ENCODE data around the gene TRAPPC10.

The TRAPPC10 gene

DNA sequence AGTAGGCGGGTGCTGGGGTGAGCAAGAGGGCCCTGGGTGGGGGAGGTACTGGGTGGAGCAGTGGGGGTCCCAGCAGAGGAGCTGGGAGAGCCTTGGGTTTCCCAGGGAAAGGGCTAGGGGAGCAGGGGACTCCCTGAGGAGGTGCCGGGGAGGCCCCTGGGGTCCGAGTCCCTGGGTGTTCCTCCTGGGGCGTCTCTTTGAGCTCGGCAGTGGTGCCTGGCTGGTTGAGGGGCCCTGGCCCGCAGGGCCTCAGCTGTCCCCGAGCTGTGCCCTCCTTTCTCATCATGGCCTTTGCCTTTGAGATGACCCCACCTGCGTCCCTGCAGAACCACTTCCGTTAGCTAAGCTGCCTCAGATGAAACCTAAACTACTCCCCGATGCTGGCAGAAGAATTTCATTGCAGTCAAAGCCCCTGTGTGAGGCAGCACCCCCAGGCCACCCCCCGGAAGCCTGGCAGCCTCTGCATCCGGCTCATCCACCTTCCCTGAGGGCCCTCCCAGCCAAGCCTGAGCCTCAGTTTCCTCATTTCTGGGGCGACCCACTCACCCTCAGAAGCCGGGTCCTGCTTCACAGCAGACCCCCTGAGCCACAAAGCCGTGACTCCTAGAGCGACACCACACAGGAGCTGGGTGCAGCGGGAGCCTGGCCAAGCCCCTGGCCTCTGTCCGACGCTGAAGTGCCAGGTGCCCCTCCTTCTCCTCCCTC lies 43.5 kb upstream of the TRAPPC10 start:
- Histone ChIP-seq H2AFZ (ENCODE audit: low read depth, low read length) (no peak overlapping the region), H3K4me1 (ENCODE audit: low read length) (no peaks in the 10 kb centered on the region), H3K9me3 (ENCODE audit: insufficient read depth, low read length) (no peaks in the 10 kb centered on the region), H3K27ac (ENCODE audit: low read length) (no peak overlapping the region), H3K36me3 (replicated peaks; ENCODE audit: low read depth, low read length) (peaks cover 11% of the 10 kb centered on the region), H3K79me2 (ENCODE audit: low read length) (no peaks in the 10 kb centered on the region), H3K9ac (ENCODE audit: low read length) (no peak overlapping the region), H3K4me2 (ENCODE audit: low read length) (no peak overlapping the region), H3K4me3 (ENCODE audit: low read length) (no peak overlapping the region), H3K27me3 (ENCODE audit: low read depth, low read length) (no peaks in the 10 kb centered on the region), H4K20me1 (ENCODE audit: insufficient read depth, low read length) (no peaks in the 10 kb centered on the region)
- no peak for TF ChIP-seq EZH2phosphoT487 (IDR thresholded peaks at IDR 0.05; ENCODE audit: low read depth)
- TF ChIP-seq, protein P1, sequence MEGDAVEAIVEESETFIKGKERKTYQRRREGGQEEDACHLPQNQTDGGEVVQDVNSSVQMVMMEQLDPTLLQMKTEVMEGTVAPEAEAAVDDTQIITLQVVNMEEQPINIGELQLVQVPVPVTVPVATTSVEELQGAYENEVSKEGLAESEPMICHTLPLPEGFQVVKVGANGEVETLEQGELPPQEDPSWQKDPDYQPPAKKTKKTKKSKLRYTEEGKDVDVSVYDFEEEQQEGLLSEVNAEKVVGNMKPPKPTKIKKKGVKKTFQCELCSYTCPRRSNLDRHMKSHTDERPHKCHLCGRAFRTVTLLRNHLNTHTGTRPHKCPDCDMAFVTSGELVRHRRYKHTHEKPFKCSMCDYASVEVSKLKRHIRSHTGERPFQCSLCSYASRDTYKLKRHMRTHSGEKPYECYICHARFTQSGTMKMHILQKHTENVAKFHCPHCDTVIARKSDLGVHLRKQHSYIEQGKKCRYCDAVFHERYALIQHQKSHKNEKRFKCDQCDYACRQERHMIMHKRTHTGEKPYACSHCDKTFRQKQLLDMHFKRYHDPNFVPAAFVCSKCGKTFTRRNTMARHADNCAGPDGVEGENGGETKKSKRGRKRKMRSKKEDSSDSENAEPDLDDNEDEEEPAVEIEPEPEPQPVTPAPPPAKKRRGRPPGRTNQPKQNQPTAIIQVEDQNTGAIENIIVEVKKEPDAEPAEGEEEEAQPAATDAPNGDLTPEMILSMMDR (IDR thresholded peaks at IDR 0.05; ENCODE audit: low read depth, low read length): no peak

GRCh38 chr21:43969115-43969444 lies 43.0 kb upstream of the TRAPPC10 start:
- H3K36me3 ChIP-seq (replicated peaks; ENCODE audit: low read depth, low read length): peaks cover 11% of the 10 kb centered on the region
- no peak for TF ChIP-seq EZH2phosphoT487 (IDR thresholded peaks at IDR 0.05; ENCODE audit: low read depth)
- TF ChIP-seq, protein P1 (IDR thresholded peaks at IDR 0.05; ENCODE audit: low read depth, low read length): no peak
- no peaks in the 10 kb centered on the region for H3K9me3 ChIP-seq (ENCODE audit: insufficient read depth, low read length)
- H4K20me1 ChIP-seq (ENCODE audit: insufficient read depth, low read length): no peaks in the 10 kb centered on the region
- H3K4me3 ChIP-seq (ENCODE audit: low read length): no peak overlapping the region
- no peak overlapping the region for H2AFZ ChIP-seq (ENCODE audit: low read depth, low read length)
- H3K9ac ChIP-seq (ENCODE audit: low read length): no peak overlapping the region
- no peaks in the 10 kb centered on the region for H3K4me1 ChIP-seq (ENCODE audit: low read length)
- no peak overlapping the region for H3K27ac ChIP-seq (ENCODE audit: low read length)
- no peak overlapping the region for H3K4me2 ChIP-seq (ENCODE audit: low read length)
- H3K27me3 ChIP-seq (ENCODE audit: low read depth, low read length): no peaks in the 10 kb centered on the region
- no peaks in the 10 kb centered on the region for H3K79me2 ChIP-seq (ENCODE audit: low read length)

DNA sequence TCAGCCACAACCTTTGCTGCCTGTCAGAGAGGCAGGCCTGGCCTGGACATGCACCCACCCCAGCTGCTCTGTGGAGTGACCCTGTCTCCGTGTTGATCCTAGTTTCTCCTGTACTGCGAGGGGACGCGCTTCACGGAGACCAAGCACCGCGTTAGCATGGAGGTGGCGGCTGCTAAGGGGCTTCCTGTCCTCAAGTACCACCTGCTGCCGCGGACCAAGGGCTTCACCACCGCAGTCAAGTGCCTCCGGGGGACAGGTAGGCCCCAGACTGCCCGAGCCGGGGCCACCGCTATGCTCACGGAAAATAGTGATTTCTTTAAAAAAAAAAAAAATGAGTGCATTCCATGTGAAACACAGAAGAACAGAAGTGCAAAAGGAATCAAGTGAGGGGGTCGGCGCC lies 41.6 kb upstream of the TRAPPC10 start:
- Histone ChIP-seq H3K4me1 (ENCODE audit: low read length) (peaks cover 6% of the 10 kb centered on the region; the same call in 1 of the 2 replicates), H3K4me3 (ENCODE audit: low read length) (no peak overlapping the region), H3K9me3 (ENCODE audit: insufficient read depth, low read length) (no peaks in the 10 kb centered on the region), H4K20me1 (ENCODE audit: insufficient read depth, low read length) (no peaks in the 10 kb centered on the region), H3K36me3 (replicated peaks; ENCODE audit: low read depth, low read length) (peaks cover 15% of the 10 kb centered on the region), H3K9ac (ENCODE audit: low read length) (no peak overlapping the region), H2AFZ (ENCODE audit: low read depth, low read length) (no peak overlapping the region), H3K79me2 (ENCODE audit: low read length) (no peaks in the 10 kb centered on the region), H3K4me2 (ENCODE audit: low read length) (no peak overlapping the region), H3K27me3 (ENCODE audit: low read depth, low read length) (no peaks in the 10 kb centered on the region), H3K27ac (ENCODE audit: low read length) (no peak overlapping the region)
- TF ChIP-seq, protein P1 (IDR thresholded peaks at IDR 0.05; ENCODE audit: low read depth, low read length): no peak
- TF ChIP-seq EZH2phosphoT487 (IDR thresholded peaks at IDR 0.05; ENCODE audit: low read depth): no peak

DNA sequence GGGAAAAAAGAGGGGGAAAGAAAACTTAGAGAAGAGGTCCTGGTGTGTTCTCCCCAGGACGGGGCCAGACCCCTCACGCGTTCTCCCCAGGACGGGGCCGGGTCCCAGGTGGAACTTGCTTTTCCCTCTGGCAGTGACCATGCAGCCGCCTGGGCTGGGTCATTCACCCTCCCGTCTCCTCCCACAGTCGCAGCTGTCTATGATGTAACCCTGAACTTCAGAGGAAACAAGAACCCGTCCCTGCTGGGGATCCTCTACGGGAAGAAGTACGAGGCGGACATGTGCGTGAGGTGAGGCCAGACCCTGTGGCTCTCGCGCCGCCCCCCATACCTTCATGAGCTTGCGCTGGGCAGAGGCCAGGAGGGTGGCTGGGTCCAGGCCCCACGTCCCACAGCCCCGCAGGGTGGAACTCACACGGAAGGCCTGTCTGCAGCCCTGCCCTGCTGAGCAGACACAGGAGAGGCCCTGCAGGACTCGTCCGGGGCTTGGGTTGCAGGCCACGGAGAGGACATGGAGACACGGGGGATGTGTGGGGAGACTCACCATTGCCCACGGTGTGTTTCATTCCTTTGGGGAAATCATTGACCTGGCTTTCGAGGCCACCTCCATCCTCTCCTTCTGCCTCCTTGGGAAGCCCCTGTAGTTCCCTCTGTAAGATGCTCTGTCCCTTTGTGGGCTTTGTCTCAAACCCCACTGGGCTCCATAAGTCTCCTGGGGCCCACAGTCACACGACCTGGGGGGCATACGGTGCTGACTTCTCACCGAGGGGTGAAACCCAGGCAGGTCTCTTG lies 40.7 kb upstream of the TRAPPC10 start:
- Histone ChIP-seq H3K4me3 (ENCODE audit: low read length) (no peak overlapping the region), H3K79me2 (ENCODE audit: low read length) (no peaks in the 10 kb centered on the region), H3K27me3 (ENCODE audit: low read depth, low read length) (no peaks in the 10 kb centered on the region), H4K20me1 (ENCODE audit: insufficient read depth, low read length) (no peaks in the 10 kb centered on the region), H3K4me1 (ENCODE audit: low read length) (peaks cover 6% of the 10 kb centered on the region; the same call in 1 of the 2 replicates), H3K36me3 (replicated peaks; ENCODE audit: low read depth, low read length) (peaks cover 15% of the 10 kb centered on the region), H3K4me2 (ENCODE audit: low read length) (no peak overlapping the region), H2AFZ (ENCODE audit: low read depth, low read length) (no peak overlapping the region), H3K9me3 (ENCODE audit: insufficient read depth, low read length) (no peaks in the 10 kb centered on the region), H3K27ac (ENCODE audit: low read length) (no peak overlapping the region), H3K9ac (ENCODE audit: low read length) (no peak overlapping the region)
- TF ChIP-seq, protein P1 (IDR thresholded peaks at IDR 0.05; ENCODE audit: low read depth, low read length): no peak
- no peak for TF ChIP-seq EZH2phosphoT487 (IDR thresholded peaks at IDR 0.05; ENCODE audit: low read depth)

Measured in OCI-LY3 (cell line).